Gastrocnemius medialis (tissue), 4 donors: Measurements from ENCODE around the gene SH2D3A.

ENCODE experiments used
- CTCF ChIP-seq, 5 experiments: fragments of 450-650 bp in 3 of 5; fragments of 200-600 bp in 2 of 5; sonication (generic) in 2 of 5; IDR thresholded peaks in 4 of 5; conservative IDR thresholded peaks in 1 of 5; 1 replicate in 4 of 5; 2 replicates in 1 of 5; pipeline ENCODE4 v1.5.1; 2016 to 2019; ENCODE audit warnings: antibody characterized with exemption in 5 of 5, mild to moderate bottlenecking in 3 of 5, moderate library complexity in 3 of 5
- POLR2A ChIP-seq, 2 donors: fragments of 450-650 bp; IDR thresholded peaks; one replicate each; pipeline ENCODE4 v1.6.1; 2017; ENCODE audit warnings: antibody characterized with exemption in 2 of 2, mild to moderate bottlenecking in 2 of 2, moderate library complexity in 2 of 2

GRCh38 chr19:6774821-6775707 is 7.8 kb upstream of the SH2D3A start:
- no peak for TF ChIP-seq CTCF (IDR thresholded peaks at IDR 0.05 in 4 of 5, conservative IDR thresholded peaks at IDR 0.05 in 1 of 5)
- TF ChIP-seq POLR2A (IDR thresholded peaks at IDR 0.05): no peak
